ENCODE measurements around the gene GARIN3.

- TF ChIP-seq EZH2 (IDR thresholded peaks at IDR 0.05; ENCODE audit: borderline replicate concordance, low read depth, low read length, severe bottlenecking) (no peak), POLR2AphosphoS5 (IDR thresholded peaks at IDR 0.05; ENCODE audit: insufficient read depth, low read depth, low read length) (no peak)
- TF ChIP-seq, protein P1, sequence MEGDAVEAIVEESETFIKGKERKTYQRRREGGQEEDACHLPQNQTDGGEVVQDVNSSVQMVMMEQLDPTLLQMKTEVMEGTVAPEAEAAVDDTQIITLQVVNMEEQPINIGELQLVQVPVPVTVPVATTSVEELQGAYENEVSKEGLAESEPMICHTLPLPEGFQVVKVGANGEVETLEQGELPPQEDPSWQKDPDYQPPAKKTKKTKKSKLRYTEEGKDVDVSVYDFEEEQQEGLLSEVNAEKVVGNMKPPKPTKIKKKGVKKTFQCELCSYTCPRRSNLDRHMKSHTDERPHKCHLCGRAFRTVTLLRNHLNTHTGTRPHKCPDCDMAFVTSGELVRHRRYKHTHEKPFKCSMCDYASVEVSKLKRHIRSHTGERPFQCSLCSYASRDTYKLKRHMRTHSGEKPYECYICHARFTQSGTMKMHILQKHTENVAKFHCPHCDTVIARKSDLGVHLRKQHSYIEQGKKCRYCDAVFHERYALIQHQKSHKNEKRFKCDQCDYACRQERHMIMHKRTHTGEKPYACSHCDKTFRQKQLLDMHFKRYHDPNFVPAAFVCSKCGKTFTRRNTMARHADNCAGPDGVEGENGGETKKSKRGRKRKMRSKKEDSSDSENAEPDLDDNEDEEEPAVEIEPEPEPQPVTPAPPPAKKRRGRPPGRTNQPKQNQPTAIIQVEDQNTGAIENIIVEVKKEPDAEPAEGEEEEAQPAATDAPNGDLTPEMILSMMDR (IDR thresholded peaks at IDR 0.05; ENCODE audit: extremely low read depth in 1 of 2, insufficient read depth in 1 of 2, low read depth in 1 of 2, low read length in 2 of 2): peak; percentile 80 to 81
Measured at GRCh38 chr5:157148734-157149615, 17.1 kb downstream of the GARIN3 start.
